ENCODE measurements around the gene C12orf75. TPM values are rescaled to one million over a fixed set of nuclear protein-coding genes. Genes with fewer than 3 reads are reported as not detected.
"Not testable (repeated sequence)": the region's sequence is repeated elsewhere in the genome, so short reads cannot be mapped to it uniquely, and the experiment has no call there.

Gene C12orf75
- total RNA-seq, 4 donors from 2014 or later = 1.9 to 5.8 (median 4.3) TPM

DNA sequence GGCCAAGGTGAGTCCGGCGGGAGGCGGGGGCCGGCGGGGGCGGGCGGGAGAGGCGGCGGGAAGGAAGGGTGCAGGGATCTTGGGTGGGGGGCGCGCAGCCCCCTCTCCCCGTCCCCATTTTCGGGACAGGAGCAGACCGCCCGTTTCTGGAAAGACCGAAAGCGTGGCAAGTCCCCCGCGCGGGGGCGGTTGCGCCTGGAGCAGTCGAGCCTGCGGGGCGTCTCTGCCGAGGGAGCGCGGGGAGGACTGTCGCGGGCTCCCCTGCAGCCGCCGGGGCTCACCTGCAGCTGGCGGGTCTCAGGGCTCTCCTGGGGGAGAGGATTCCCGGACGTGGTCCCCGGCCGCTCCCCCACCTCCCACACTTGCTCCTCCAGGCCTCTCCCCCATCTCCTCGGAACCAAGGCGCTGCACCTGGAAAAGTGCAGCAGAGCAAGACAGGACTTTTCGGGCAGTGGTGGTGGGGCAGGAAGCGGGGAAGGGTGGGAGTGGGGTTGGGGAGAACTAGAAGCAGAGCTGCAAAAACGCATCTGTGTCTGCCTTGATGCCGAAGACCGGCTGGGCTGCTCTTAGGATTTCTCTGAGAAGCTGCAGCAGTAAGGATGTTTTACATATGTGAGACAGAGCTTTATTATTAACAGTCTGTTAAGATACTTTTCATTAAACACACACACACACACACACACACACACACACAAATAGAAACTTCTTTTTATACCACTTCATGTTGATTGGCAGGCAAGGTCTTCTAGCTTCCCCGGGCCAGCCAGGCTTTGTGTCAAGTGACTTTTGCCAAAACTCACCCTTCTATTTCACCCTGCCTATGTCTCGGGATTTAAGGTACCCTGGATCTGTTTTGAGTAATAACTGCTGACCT is 677 bp downstream of the C12orf75 start:
- Histone ChIP-seq H3K4me1 (peaks cover 4 to 10% of the 10 kb centered on the region in 2 donors), H3K9me3 (no peaks in the 10 kb centered on the region), H3K36me3 (no peaks in the 10 kb centered on the region), H3K27ac (no peak overlapping the region), H3K27me3 (no peaks in the 10 kb centered on the region), H3K4me3 (replicated peaks in 1 of 3) (peak overlapping the region in 2 of 3 donors; percentile 30 to 71)
- WGBS, 2 donors = 6 to 13% methylated on average over 8 to 30 of the region's 46 CpGs
- TF ChIP-seq POLR2A (IDR thresholded peaks at IDR 0.05) = no peak
- TF ChIP-seq, protein P1, sequence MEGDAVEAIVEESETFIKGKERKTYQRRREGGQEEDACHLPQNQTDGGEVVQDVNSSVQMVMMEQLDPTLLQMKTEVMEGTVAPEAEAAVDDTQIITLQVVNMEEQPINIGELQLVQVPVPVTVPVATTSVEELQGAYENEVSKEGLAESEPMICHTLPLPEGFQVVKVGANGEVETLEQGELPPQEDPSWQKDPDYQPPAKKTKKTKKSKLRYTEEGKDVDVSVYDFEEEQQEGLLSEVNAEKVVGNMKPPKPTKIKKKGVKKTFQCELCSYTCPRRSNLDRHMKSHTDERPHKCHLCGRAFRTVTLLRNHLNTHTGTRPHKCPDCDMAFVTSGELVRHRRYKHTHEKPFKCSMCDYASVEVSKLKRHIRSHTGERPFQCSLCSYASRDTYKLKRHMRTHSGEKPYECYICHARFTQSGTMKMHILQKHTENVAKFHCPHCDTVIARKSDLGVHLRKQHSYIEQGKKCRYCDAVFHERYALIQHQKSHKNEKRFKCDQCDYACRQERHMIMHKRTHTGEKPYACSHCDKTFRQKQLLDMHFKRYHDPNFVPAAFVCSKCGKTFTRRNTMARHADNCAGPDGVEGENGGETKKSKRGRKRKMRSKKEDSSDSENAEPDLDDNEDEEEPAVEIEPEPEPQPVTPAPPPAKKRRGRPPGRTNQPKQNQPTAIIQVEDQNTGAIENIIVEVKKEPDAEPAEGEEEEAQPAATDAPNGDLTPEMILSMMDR (IDR thresholded peaks at IDR 0.05) = no peak
- peak; percentile 21 to 24 for DNase-seq
- intact Hi-C loops (cut with DNase I) = no loop called here

- no peaks in the 10 kb centered on the region for H3K27me3 ChIP-seq
- no peaks in the 10 kb centered on the region for H3K36me3 ChIP-seq
- intact Hi-C loops (cut with DNase I) = no loop called here
- H3K4me1 ChIP-seq = peaks cover 4 to 10% of the 10 kb centered on the region in 2 donors
- 65 to 84% methylated on average over 8 of the region's 8 CpGs for WGBS, 2 donors
- H3K27ac ChIP-seq = no peak overlapping the region
- DNase-seq = no peak
- TF ChIP-seq, protein P1 (IDR thresholded peaks at IDR 0.05) = no peak
- no peak for TF ChIP-seq POLR2A (IDR thresholded peaks at IDR 0.05)
- no peaks in the 10 kb centered on the region for H3K9me3 ChIP-seq
- no peak overlapping the region for H3K4me3 ChIP-seq (replicated peaks in 1 of 3)
These were observed 1.3 kb downstream of the C12orf75 start for GRCh38 chr12:105331805-105332251.

DNA sequence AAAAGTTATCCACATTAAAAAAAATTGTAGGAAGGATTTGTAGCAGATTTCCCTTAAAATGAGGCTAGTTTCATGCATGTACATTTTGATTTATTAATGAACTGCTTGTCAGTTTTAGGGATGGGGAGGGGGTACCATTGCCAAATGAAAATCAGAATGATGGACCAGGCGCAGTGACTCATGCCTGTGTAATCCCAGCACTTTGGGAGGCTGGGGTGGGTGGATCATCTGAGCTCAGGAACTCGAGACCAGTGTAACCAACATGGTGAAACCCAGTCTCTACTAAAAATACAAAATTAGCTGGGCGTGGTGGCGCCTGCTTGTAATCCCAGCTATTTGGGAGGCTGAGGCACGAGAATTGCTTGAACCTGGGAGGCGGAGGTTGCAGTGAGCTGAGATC is 1.8 kb downstream of the C12orf75 start:
- not testable (repeated sequence) for H3K4me3 ChIP-seq (replicated peaks in 1 of 3)

GRCh38 chr12:105332925-105333324 is 2.4 kb downstream of the C12orf75 start:
- WGBS, 2 donors = 91 to 93% methylated on average over 1 of the region's 1 CpG
- H3K27ac ChIP-seq = no peak overlapping the region
- intact Hi-C loops (cut with DNase I) = no loop called here

More for the DNA sequence above, 1.8 kb downstream of the C12orf75 start:
- H3K27ac ChIP-seq; H3K36me3 ChIP-seq; H3K27me3 ChIP-seq; intact Hi-C loops (cut with DNase I); DNase-seq; H3K9me3 ChIP-seq: not testable (repeated sequence)
- WGBS, 2 donors = 95 to 99% methylated on average over 6 of the region's 6 CpGs
- peaks cover 4 to 10% of the 10 kb centered on the region in 2 donors for H3K4me1 ChIP-seq

DNA sequence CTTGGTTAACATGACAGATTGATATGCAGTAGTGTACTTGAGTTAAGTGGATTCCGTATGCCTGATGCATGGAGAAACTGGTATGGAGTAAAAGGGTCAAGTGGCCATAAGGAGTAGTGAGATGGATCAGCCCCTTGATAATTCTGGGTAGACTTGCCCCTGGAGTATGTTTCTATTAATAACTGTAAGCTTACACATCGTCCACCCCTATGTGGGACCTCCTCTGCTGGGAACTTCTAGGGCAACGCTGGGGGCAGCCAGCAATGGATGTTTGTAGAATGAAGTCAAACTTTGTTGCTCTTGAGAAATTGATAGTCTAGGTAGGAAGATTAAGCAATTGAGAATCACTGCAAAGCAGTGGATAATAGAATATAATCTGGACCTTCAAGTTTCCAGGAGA is 3.5 kb downstream of the C12orf75 start:
- intact Hi-C loops (cut with DNase I) = no loop called here
- Histone ChIP-seq H3K4me1 (peaks cover 4 to 10% of the 10 kb centered on the region in 2 donors), H3K4me3 (replicated peaks in 1 of 3) (no peak overlapping the region)

More at GRCh38 chr12:105332925-105333324, 2.4 kb downstream of the C12orf75 start:
- Histone ChIP-seq H3K4me3 (replicated peaks in 1 of 3) (no peak overlapping the region), H3K9me3 (no peaks in the 10 kb centered on the region), H3K4me1 (peaks cover 4 to 10% of the 10 kb centered on the region in 2 donors), H3K27me3 (no peaks in the 10 kb centered on the region), H3K36me3 (no peaks in the 10 kb centered on the region)
- DNase-seq = no peak
- TF ChIP-seq, protein P1 (IDR thresholded peaks at IDR 0.05) = no peak
- TF ChIP-seq POLR2A (IDR thresholded peaks at IDR 0.05) = no peak

More for the DNA sequence above, 3.5 kb downstream of the C12orf75 start:
- no peaks in the 10 kb centered on the region for H3K9me3 ChIP-seq
- 28 to 47% methylated on average over 3 of the region's 3 CpGs for WGBS, 2 donors
- H3K27me3 ChIP-seq = no peaks in the 10 kb centered on the region
- H3K36me3 ChIP-seq = no peaks in the 10 kb centered on the region
- no peak overlapping the region for H3K27ac ChIP-seq
- TF ChIP-seq, protein P1 (IDR thresholded peaks at IDR 0.05) = no peak
- TF ChIP-seq POLR2A (IDR thresholded peaks at IDR 0.05) = no peak
- DNase-seq = no peak

Measured in thyroid gland (tissue), 4 donors.